ENCODE results near the gene MEX3C. TPM values are rescaled to one million over a fixed set of nuclear protein-coding genes. Genes with fewer than 3 reads are reported as not detected.
A peak's percentile ranks its signal among the peaks of the same experiment; 100 is the strongest.

Gene MEX3C
- total and polyA plus RNA-seq, 2 experiments from 2014 or later = 15.2 to 50.7 TPM

DNA sequence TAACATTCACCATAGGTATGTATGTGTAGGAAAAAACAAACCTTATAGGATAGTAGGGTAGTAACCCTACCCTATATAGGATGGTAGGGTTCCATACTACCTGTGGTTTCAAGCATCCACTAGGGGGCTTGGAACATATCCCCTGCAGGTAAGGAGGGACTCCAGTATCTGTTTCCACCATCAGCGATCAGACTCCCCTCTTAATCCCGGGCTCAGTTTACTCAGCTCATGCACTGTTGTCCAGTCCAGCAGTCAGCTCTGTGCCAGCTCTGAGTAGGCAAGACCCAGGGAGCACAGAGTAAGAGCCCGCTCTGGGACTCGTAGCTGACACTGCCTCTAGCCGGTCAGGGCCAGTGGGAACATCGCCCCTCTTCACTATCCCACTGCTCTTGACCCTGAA, 61.7 kb downstream of the MEX3C start:
- Histone ChIP-seq H3K4me3 (no peak overlapping the region), H3K9me3 (ENCODE audit: low read depth) (no peaks in the 10 kb centered on the region), H3K27me3 (replicated peaks; ENCODE audit: insufficient read depth) (no peaks in the 10 kb centered on the region), H3K79me2 (ENCODE audit: insufficient read depth) (no peaks in the 10 kb centered on the region), H3K4me2 (ENCODE audit: unreplicated experiment) (peak overlapping the region; percentile 71), H3F3A (ENCODE audit: insufficient read depth) (no peaks in the 10 kb centered on the region), H2AFZ (no peak overlapping the region; the same call in 1 of the 2 replicates), H4K20me1 (ENCODE audit: insufficient read depth) (no peaks in the 10 kb centered on the region), H3K27ac (peak overlapping the region; percentile 71; the same call in 1 of the 2 replicates), H3K4me1 (ENCODE audit: insufficient read depth) (peaks cover 7% of the 10 kb centered on the region; the same call in 1 of the 2 replicates), H3K9ac (0 out of 2 replicates have a peak overlapping the region, but pooled peaks have one; percentile 63), H3K36me3 (ENCODE audit: low read depth) (no peaks in the 10 kb centered on the region), H3K9me2 (ENCODE audit: insufficient read depth) (no peaks in the 10 kb centered on the region)
- WGBS, 2 experiments (ENCODE audit: low coverage in 1 of 2, low lambda C conversion rate in 2 of 2, missing lambda C conversion rate in 2 of 2) = 66 to 75% methylated on average over 6 of the region's 6 CpGs
- TF ChIP-seq EZH2 (IDR thresholded peaks at IDR 0.05; ENCODE audit: insufficient read depth, poor library complexity, severe bottlenecking) (no peak), EZH2phosphoT487 (IDR thresholded peaks at IDR 0.05; ENCODE audit: insufficient read depth, low read depth) (no peak)
- no peak for DNase-seq
- in situ Hi-C loops (cut with MboI) = no loop called here

DNA sequence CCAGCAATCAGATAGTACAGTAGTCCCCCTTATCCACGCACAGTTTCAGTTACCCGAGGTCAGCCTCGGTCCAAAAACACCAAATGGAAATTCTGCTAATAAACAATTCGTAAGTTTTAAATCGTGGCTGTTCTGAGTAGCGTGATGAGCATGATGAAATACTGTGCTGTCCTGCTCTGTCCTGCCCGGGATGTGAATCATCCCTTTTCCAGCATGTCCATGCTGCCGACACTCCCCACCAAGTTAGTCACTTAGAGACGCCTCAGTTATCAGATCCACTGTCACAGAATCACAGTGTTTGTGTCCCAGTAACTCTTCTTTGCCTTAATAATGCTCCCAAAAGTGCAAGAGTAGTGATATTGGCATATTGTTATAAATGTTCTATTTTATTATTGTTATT, 62.1 kb downstream of the MEX3C start:
- 42 to 51% methylated on average over 9 of the region's 9 CpGs for WGBS, 2 experiments (ENCODE audit: low coverage in 1 of 2, low lambda C conversion rate in 2 of 2, missing lambda C conversion rate in 2 of 2)
- Histone ChIP-seq H3K9me2 (ENCODE audit: insufficient read depth) (no peaks in the 10 kb centered on the region), H4K20me1 (ENCODE audit: insufficient read depth) (no peaks in the 10 kb centered on the region), H3K9me3 (ENCODE audit: low read depth) (no peaks in the 10 kb centered on the region), H3K4me2 (ENCODE audit: unreplicated experiment) (peak overlapping the region; percentile 71), H3F3A (ENCODE audit: insufficient read depth) (no peaks in the 10 kb centered on the region), H2AFZ (peak overlapping the region; percentile 52; the same call in 1 of the 2 replicates), H3K4me3 (peak overlapping the region; percentile 55), H3K27me3 (replicated peaks; ENCODE audit: insufficient read depth) (no peaks in the 10 kb centered on the region), H3K27ac (peak overlapping the region; percentile 71), H3K4me1 (ENCODE audit: insufficient read depth) (peaks cover 7% of the 10 kb centered on the region; the same call in 1 of the 2 replicates), H3K79me2 (ENCODE audit: insufficient read depth) (no peaks in the 10 kb centered on the region), H3K9ac (peak overlapping the region; percentile 63), H3K36me3 (ENCODE audit: low read depth) (no peaks in the 10 kb centered on the region)
- peak; percentile 89 for DNase-seq
- TF ChIP-seq EZH2 (IDR thresholded peaks at IDR 0.05; ENCODE audit: insufficient read depth, poor library complexity, severe bottlenecking) (no peak), EZH2phosphoT487 (IDR thresholded peaks at IDR 0.05; ENCODE audit: insufficient read depth, low read depth) (no peak)
- in situ Hi-C loops (cut with MboI) = no loop called here

DNA sequence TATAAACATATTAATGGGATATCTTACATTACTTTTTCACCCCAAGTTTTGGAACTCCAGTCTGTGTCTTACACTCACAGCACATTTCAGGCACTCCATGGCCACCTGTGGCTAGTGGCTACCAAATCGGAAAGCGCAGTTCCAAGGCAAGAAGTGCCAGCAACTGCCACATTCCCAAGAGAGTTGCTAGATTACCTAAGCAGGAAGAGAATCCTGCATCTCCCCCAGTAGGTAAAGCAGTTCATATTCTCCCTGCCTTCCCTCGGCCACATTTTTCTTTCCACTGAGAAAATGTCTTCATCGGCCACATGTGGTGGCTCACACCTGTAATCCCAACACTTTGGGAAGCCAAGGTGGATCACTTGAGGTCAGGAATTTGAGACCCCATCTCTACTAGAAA, 62.8 kb downstream of the MEX3C start:
- in situ Hi-C loops (cut with MboI) = no loop called here
- no peaks in the 10 kb centered on the region for H3K9me2 ChIP-seq (ENCODE audit: insufficient read depth)
- H4K20me1 ChIP-seq (ENCODE audit: insufficient read depth) = no peaks in the 10 kb centered on the region
- H3K27ac ChIP-seq = peak overlapping the region; percentile 71
- H3K9ac ChIP-seq = peak overlapping the region; percentile 63
- no peak for DNase-seq
- H3K27me3 ChIP-seq (replicated peaks; ENCODE audit: insufficient read depth) = no peaks in the 10 kb centered on the region
- no peaks in the 10 kb centered on the region for H3K36me3 ChIP-seq (ENCODE audit: low read depth)
- peak overlapping the region; percentile 52 for H2AFZ ChIP-seq
- no peaks in the 10 kb centered on the region for H3K79me2 ChIP-seq (ENCODE audit: insufficient read depth)
- peaks cover 7% of the 10 kb centered on the region; the same call in 1 of the 2 replicates for H3K4me1 ChIP-seq (ENCODE audit: insufficient read depth)
- H3K9me3 ChIP-seq (ENCODE audit: low read depth) = no peaks in the 10 kb centered on the region
- H3K4me2 ChIP-seq (ENCODE audit: unreplicated experiment) = peak overlapping the region; percentile 71
- WGBS, 2 experiments (ENCODE audit: low coverage in 1 of 2, low lambda C conversion rate in 2 of 2, missing lambda C conversion rate in 2 of 2) = 41 to 45% methylated on average over 4 of the region's 4 CpGs
- H3K4me3 ChIP-seq = peak overlapping the region; percentile 55; the same call in 1 of the 2 replicates
- H3F3A ChIP-seq (ENCODE audit: insufficient read depth) = no peaks in the 10 kb centered on the region
- TF ChIP-seq EZH2 (IDR thresholded peaks at IDR 0.05; ENCODE audit: insufficient read depth, poor library complexity, severe bottlenecking) (no peak), EZH2phosphoT487 (IDR thresholded peaks at IDR 0.05; ENCODE audit: insufficient read depth, low read depth) (no peak)

DNA sequence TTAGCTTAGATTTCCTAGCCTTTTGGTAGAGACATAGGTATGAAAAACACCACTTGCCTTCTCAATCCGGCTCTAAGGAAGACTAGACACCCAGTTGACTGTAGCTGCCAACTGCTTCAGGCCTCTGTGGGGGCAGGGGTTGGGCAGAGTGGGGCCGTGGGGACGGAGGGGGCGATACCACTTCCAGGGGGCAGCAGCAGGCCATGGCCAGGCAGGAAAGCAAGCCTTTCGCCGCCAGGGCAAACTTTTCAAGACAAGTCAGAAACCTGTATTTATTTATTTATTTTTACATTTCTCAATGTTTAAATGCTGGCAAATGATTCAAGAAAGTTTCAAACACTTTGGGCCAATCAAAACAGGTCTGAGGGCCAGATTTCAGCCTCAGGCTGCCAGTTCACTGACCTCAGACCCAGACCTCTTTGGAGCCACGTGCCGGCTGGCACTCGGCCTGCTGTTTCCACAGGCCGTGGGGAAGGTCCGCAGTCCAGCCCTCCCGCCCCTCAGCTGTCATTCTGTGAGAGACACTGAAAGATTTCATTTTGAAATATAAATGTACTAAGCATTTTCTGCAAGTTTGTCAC, 63.8 kb downstream of the MEX3C start:
- no peaks in the 10 kb centered on the region for H3K9me2 ChIP-seq (ENCODE audit: insufficient read depth)
- in situ Hi-C loops (cut with MboI) = no loop called here
- peaks cover 7% of the 10 kb centered on the region; the same call in 1 of the 2 replicates for H3K4me1 ChIP-seq (ENCODE audit: insufficient read depth)
- H3K4me2 ChIP-seq (ENCODE audit: unreplicated experiment) = no peak overlapping the region
- H3K9ac ChIP-seq = no peak overlapping the region
- no peaks in the 10 kb centered on the region for H3K9me3 ChIP-seq (ENCODE audit: low read depth)
- no peaks in the 10 kb centered on the region for H3K79me2 ChIP-seq (ENCODE audit: insufficient read depth)
- no peak overlapping the region for H3K27ac ChIP-seq
- H3F3A ChIP-seq (ENCODE audit: insufficient read depth) = no peaks in the 10 kb centered on the region
- TF ChIP-seq EZH2phosphoT487 (IDR thresholded peaks at IDR 0.05; ENCODE audit: insufficient read depth, low read depth) (no peak), EZH2 (IDR thresholded peaks at IDR 0.05; ENCODE audit: insufficient read depth, poor library complexity, severe bottlenecking) (no peak)
- no peak for DNase-seq
- H2AFZ ChIP-seq = no peak overlapping the region
- no peaks in the 10 kb centered on the region for H3K27me3 ChIP-seq (replicated peaks; ENCODE audit: insufficient read depth)
- H4K20me1 ChIP-seq (ENCODE audit: insufficient read depth) = no peaks in the 10 kb centered on the region
- no peaks in the 10 kb centered on the region for H3K36me3 ChIP-seq (ENCODE audit: low read depth)
- 66 to 71% methylated on average over 12 of the region's 12 CpGs for WGBS, 2 experiments (ENCODE audit: low coverage in 1 of 2, low lambda C conversion rate in 2 of 2, missing lambda C conversion rate in 2 of 2)
- H3K4me3 ChIP-seq = no peak overlapping the region

Data from GM23248 (cell line).